PC-9 (cell line): ENCODE results near the gene SPACA5.

Experiments
- EZH2 ChIP-seq: fragments of 200-600 bp; sonication (generic); IDR thresholded peaks from 2 replicates; pipeline ENCODE4 v1.8.0; 2017; ENCODE audit warnings: antibody characterized with exemption, low read depth
- TF ChIP-seq, protein P1 (sequence below): fragments of 200-600 bp; sonication (generic); conservative IDR thresholded peaks from 2 replicates; pipeline ENCODE4 v1.6.1; 2017; ENCODE audit warnings: mixed run types, antibody characterized with exemption, mild to moderate bottlenecking, moderate library complexity

DNA sequence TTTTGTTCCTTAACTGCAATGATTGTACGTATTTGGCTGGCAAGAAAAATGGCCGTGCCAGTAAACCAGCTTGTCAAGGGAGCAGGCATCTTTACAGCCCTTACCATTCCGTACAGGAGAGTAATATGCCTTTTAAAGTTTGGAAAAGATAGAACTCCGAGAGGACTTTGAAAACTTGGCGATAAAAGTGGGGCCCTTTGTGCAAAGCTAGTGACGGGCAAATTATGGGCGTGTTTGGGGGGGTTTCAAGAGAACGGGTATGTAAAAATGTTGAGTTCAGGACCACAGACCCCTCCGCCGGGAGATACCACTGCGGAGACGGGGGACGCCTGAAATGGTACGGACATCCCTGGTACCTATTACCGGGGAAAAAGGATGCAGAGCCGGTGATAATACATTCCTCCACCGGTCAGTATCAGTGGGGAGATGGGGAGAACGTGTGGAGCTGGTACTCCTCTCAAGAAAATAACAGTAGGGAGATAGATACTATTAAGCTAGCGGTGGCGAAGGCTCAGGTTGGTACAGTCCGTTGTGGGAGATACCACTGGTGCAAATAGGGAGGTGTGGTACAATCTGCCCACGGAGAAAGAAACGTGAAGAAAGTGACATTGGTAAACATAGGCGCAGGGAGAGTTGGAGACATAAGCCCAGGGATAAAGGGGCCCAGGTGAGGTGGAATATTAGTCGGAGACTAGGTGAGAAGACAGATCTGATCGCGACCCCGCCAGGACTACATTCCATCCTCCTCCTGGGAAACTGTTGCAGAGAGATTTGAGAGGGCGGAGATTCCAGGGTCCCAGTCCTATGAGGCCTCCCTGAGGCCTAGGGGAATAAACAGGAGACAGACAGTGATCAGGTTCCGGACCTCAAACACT is 14.5 kb downstream of the SPACA5 start:
- TF ChIP-seq, protein P1, sequence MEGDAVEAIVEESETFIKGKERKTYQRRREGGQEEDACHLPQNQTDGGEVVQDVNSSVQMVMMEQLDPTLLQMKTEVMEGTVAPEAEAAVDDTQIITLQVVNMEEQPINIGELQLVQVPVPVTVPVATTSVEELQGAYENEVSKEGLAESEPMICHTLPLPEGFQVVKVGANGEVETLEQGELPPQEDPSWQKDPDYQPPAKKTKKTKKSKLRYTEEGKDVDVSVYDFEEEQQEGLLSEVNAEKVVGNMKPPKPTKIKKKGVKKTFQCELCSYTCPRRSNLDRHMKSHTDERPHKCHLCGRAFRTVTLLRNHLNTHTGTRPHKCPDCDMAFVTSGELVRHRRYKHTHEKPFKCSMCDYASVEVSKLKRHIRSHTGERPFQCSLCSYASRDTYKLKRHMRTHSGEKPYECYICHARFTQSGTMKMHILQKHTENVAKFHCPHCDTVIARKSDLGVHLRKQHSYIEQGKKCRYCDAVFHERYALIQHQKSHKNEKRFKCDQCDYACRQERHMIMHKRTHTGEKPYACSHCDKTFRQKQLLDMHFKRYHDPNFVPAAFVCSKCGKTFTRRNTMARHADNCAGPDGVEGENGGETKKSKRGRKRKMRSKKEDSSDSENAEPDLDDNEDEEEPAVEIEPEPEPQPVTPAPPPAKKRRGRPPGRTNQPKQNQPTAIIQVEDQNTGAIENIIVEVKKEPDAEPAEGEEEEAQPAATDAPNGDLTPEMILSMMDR, result no peak
- no peak for TF ChIP-seq EZH2
